ENCODE measurements around the gene CA10.

The CA10 gene

GRCh38 chr17:51668155-51668962 is 490.2 kb downstream of the CA10 start:
- DNase-seq = no peak

DNA sequence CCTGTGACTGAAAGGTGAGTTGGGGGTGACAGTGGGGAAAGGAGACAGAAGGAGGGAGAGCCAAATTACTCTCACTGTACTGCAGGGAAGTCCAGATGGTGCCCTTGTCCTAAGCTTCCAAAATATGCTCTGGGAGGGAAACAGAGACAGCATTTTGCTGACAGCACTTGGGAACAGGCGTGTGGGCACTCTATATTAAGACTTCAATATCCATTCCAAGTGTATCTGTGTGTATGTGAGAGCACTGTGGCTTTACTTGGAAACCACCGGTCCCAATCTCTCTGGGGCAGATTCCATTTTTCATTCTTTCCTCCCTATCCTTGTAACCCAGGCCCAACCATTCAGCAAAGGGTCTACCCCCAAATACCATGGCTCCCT is 490.8 kb downstream of the CA10 start:
- no peak for DNase-seq

DNA sequence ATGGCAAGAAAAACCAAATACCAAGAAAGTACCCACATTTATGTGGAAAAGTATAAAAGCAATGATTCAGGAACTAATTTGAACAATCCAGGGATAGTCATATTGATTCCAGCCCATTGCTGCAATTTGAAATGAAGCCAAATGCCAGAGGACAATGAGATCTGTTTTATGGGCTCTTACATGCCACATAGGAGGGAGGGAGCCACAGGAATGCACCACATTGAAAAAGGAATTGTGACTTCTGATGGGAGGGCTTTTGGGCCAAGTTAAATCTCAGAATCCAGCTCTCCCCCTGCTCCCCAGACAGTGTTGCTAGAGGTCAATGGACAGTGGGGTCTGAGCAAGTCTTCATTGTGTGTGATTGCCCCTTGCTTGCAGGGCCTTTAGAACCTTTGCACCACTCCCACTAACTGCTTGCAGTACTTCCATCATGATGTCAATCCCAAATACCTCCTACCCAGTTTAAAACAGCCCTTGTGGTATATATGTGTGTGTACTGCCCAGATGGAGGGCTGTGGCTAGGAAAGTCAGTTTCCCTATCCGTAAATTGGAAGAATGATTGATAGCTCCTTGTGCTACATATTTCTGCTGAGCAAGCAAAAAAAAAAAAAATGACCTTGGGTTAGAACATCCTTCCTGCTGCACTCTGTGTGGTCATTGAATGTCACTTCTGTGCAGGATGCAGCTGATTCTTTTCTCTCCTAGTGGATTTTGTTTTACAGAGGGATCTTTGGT is 491.4 kb downstream of the CA10 start:
- DNase-seq = no peak

- no peak for DNase-seq
These were observed 496.1 kb downstream of the CA10 start for GRCh38 chr17:51662204-51663056.

DNA sequence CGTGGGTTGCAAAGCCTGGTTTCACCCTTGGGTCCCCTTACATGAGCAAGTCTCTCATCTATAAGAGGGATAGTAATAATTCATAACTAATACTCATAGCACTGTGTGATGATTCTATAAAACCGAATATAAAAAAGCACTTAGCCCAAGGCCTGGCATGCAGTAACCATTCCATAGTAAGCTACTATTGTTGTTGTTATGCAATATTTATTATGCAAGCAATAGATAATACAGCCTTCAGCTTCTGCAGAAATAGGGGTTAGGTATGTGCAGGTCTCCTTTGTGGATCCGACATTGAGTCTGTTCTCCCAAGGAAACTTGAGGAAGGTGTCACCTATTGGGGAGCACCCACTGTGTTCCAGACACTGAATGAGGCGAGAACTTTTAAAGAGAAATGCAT is 497.1 kb downstream of the CA10 start:
- DNase-seq = no peak

GRCh38 chr17:51660266-51660665 is 498.2 kb downstream of the CA10 start:
- no peak for DNase-seq

GRCh38 chr17:51657224-51657623 is 501.3 kb downstream of the CA10 start:
- DNase-seq = no peak

DNA sequence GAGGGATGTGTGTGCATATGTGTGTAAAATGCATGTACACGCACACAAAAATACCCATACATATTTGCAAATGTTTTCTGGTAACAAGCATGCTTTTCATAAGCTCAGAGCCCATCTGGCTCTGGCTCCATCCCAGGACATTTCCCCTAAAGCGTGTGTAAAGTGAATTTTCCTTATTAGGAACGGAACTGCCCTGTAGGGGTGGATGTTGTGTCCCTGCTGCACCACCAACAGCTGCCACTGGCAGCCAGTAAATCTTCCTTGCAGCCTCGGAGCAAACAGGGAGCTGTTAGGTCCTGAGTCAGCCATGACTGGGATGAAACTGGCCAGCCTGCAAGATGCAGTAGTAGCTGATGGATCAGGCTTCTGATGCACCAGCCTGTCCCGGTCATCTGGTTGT is 504.6 kb downstream of the CA10 start:
- no peak for DNase-seq

DNA sequence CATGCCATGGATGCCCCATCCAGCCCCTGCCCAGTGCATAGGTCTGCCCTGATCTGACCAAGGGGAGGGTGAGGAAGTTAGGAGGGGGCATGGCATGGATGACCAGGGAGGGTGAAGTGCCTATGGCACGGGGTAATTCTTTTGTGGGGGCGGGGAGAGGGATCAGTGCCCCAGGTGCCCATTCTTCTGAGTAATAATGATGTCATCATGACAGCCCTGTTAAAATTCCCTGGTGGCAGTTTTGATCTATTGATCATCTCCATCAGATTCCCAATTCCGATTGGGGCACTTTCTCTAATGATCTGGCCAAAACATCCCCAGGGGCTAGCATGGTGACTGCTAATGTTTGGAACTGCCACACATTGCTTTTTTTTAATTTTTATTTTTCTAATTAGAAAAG is 506.0 kb downstream of the CA10 start:
- no peak for DNase-seq

- DNase-seq = no peak
These were observed 506.8 kb downstream of the CA10 start for GRCh38 chr17:51651513-51652298.

DNA sequence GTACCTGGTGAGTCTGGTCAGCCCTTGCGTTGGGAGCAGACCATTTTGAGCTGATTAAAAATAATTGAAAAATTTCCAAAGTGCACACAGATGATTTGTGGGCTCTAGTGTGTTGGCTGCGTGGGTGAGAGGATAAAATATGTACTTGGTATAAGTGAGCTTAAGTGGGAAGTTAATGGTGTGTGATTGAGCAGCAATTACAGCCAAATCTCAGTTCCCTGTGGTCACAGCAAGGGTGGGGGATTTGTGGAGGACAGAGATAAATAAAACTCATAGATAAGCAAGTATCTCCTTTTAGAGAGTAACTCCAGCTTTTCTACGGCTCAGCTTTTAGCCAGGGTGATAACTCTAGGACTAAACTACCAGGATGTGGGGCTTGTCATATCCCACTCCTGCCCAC is 507.7 kb downstream of the CA10 start:
- no peak for DNase-seq

DNA sequence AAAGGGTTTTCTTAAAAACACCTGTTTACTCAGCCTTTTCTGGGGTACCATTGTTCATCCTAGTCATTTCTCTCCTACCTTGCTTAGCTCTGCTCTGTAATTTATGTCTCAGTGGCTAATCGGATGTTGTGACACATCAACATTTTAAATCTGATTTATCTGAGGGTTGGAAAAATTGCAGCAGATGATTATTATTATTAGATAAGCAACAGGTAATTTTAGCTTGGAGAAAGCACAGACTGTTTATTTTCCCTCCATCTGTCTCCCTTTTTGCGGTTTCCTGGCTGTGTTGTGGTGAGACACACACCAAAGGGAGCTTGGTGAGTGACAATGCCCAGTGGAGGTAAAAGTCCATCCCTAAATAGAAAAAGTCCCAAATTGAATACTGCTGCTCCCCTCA is 508.3 kb downstream of the CA10 start:
- no peak for DNase-seq

GRCh38 chr17:51647826-51648225 is 510.7 kb downstream of the CA10 start:
- no peak for DNase-seq

DNA sequence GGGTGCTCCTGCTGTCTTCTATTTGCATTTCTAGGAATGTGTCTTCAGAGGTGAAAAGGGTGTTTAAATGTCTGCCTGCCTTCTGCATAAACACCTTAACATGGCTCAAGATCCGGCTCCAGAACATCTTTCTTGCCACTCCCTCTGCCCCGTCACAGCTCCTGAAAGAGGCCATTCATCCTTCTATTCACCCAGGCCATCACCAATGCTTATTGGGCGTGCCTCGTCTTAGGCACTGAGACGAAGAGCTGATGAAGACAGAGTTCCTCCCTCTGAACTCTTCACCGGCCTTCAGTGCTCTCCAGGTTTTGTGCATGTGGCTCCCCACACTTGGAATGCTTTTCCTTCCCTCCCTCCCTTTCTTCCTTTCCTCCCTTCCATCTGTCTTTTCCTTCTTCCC is 511.4 kb downstream of the CA10 start:
- no peak for DNase-seq

- no peak for DNase-seq
These were observed 512.0 kb downstream of the CA10 start for GRCh38 chr17:51646539-51646938.

DNA sequence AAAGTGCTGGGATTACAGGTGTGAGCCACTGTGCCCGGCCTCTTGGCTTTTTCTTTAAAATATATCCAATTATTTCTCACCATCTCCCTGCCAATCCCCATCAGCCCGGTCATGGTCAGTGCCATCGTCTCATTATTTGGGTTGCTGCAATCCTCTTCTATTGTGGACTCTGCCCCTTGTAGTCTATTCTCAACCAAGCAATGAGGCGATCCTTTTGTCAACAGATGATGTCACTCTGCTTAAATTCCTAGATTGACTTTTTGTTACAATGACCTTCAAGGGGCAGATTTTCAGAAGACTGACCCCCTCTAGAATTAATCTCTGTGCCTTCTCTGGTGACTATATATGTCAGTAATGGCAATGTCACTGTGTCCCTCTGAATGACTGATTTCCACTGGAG is 513.5 kb downstream of the CA10 start:
- no peak for DNase-seq

GRCh38 chr17:51643702-51644490 is 514.6 kb downstream of the CA10 start:
- no peak for DNase-seq

- no peak for DNase-seq
These were observed 516.5 kb downstream of the CA10 start for GRCh38 chr17:51642029-51642428.

- no peak for DNase-seq
These were observed 518.3 kb downstream of the CA10 start for GRCh38 chr17:51640108-51640622.

DNA sequence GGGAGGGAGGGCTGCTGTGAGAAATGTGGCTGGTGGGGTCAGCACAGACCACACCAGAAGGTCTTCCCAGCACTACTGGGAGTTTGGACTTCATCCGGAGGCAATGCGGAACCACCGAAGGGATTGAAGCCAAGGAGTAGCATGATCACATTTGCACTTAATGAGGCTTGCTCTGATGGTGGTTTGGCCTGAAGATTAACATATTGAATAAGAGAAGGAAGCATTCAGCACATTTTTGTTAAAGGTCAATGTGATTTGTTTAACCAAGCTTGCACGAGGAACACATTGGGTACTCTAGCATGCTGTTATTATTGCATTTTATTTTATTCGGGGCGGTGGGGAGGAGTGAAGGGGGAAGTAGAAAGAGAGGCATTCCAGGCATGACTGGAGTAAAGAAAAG is 519.5 kb downstream of the CA10 start:
- no peak for DNase-seq

GRCh38 chr17:51636291-51636690 is 522.2 kb downstream of the CA10 start:
- DNase-seq = no peak
